Omental fat pad (tissue), 4 donors: ENCODE results near the gene LRSAM1. TPM values are rescaled to one million over a fixed set of nuclear protein-coding genes. Genes with fewer than 3 reads are reported as not detected.

Experiments
- ATAC-seq: fragments of 150-250 bp; one replicate; pipeline ENCODE4 v1.9.1; 2016; ENCODE audit warnings: mild to moderate bottlenecking, moderate library complexity; ENCODE audit not compliant: low FRiP score
- DNase-seq: peaks from one replicate; pipeline ENCODE4 v3.0.0-alpha.2; 2019; ENCODE audit warnings: low spot score
- CTCF ChIP-seq, 3 donors: fragments of 450-650 bp; IDR thresholded peaks; one replicate each; pipeline ENCODE4 v1.5.1; 2016 to 2017; ENCODE audit warnings: antibody characterized with exemption in 3 of 3, mild to moderate bottlenecking in 3 of 3, moderate library complexity in 2 of 3
- total RNA-seq, 4 donors: library from RNA; depleted of rRNA; stranded (reverse); fragments of >200 nt; gene quantifications; one replicate each; pipeline ENCODE4 v1.1.0, GENCODE V29; 2016

The LRSAM1 gene
- total RNA-seq, 4 donors from 2014 or later: 8.3 to 14.6 (median 10.8) TPM

- no peak for DNase-seq
- no peak for TF ChIP-seq CTCF (IDR thresholded peaks at IDR 0.05)
- ATAC-seq: no peak
These were observed 58.1 kb downstream of the LRSAM1 start for GRCh38 chr9:127509261-127509954.

- no peak for TF ChIP-seq CTCF (IDR thresholded peaks at IDR 0.05)
- DNase-seq (no peak), ATAC-seq (no peak)
These were observed 58.6 kb downstream of the LRSAM1 start for GRCh38 chr9:127509955-127510299.

GRCh38 chr9:127514468-127514867, 63.2 kb downstream of the LRSAM1 start:
- no peak for DNase-seq
- ATAC-seq: no peak
- no peak for TF ChIP-seq CTCF (IDR thresholded peaks at IDR 0.05)

GRCh38 chr9:127516835-127517607, 65.7 kb downstream of the LRSAM1 start:
- TF ChIP-seq CTCF (IDR thresholded peaks at IDR 0.05): no peak
- no peak for DNase-seq
- no peak for ATAC-seq

GRCh38 chr9:127517620-127518019, 66.3 kb downstream of the LRSAM1 start:
- ATAC-seq: no peak
- TF ChIP-seq CTCF (IDR thresholded peaks at IDR 0.05): no peak
- DNase-seq: no peak

GRCh38 chr9:127518091-127518856, 67.0 kb downstream of the LRSAM1 start:
- ATAC-seq (no peak), DNase-seq (no peak)
- TF ChIP-seq CTCF (IDR thresholded peaks at IDR 0.05): no peak
